Mesenchymal stem cell (in vitro differentiated cells and primary cell): ENCODE measurements around the gene RAB18.

ENCODE experiments used
- DNase-seq: peaks from one replicate; pipeline ENCODE4 v3.0.0-alpha.2; 2013
- H2AFZ ChIP-seq: one replicate; pipeline ENCODE4 v1.6.1; 2013; ENCODE audit warnings: low read depth, mild to moderate bottlenecking, control low read depth, inconsistent platforms, low read length, moderate library complexity
- H2AK5ac ChIP-seq: 2 replicates; pipeline ENCODE4 v1.6.1; 2013; ENCODE audit warnings: low read length, moderate library complexity, mild to moderate bottlenecking, inconsistent platforms; ENCODE audit not compliant: severe bottlenecking
- H2BK120ac ChIP-seq: one replicate; pipeline ENCODE4 v1.6.1; 2013; ENCODE audit warnings: low read depth, mild to moderate bottlenecking, inconsistent platforms, low read length, moderate library complexity
- H2BK12ac ChIP-seq, 2 experiments: one replicate each; pipeline ENCODE4 v1.6.1; 2013; ENCODE audit warnings: inconsistent platforms in 2 of 2, low read length in 2 of 2, mild to moderate bottlenecking in 2 of 2, moderate library complexity in 2 of 2, control low read depth in 1 of 2
- H2BK15ac ChIP-seq: one replicate; pipeline ENCODE4 v1.6.1; 2013; ENCODE audit warnings: mild to moderate bottlenecking, low read depth, inconsistent platforms; ENCODE audit not compliant: poor library complexity, severe bottlenecking
- H2BK5ac ChIP-seq: 2 replicates; pipeline ENCODE4 v1.6.1; 2013; ENCODE audit warnings: low read depth, mild to moderate bottlenecking, low read length, control low read depth, inconsistent platforms; ENCODE audit not compliant: poor library complexity, severe bottlenecking
- H3K14ac ChIP-seq, 2 experiments: one replicate each; pipeline ENCODE4 v1.6.1; 2013; ENCODE audit warnings: inconsistent platforms in 2 of 2, low read length in 2 of 2, control low read depth in 1 of 2, mild to moderate bottlenecking in 1 of 2, moderate library complexity in 1 of 2
- H3K18ac ChIP-seq, 2 experiments: one replicate each; pipeline ENCODE4 v1.6.1; 2013; ENCODE audit warnings: inconsistent platforms in 2 of 2, low read length in 2 of 2, control low read depth in 1 of 2, low read depth in 1 of 2, mild to moderate bottlenecking in 1 of 2
- H3K23ac ChIP-seq, 2 experiments: one replicate each; pipeline ENCODE4 v1.6.1; 2013; ENCODE audit warnings: inconsistent platforms in 2 of 2, low read length in 2 of 2, mild to moderate bottlenecking in 2 of 2, moderate library complexity in 2 of 2, control low read depth in 1 of 2
- H3K27ac ChIP-seq: 2 replicates; pipeline ENCODE4 v1.5.1; 2013; ENCODE audit warnings: mild to moderate bottlenecking, moderate library complexity, low read length, control low read depth, inconsistent platforms; ENCODE audit not compliant: poor library complexity, severe bottlenecking
- H3K27me3 ChIP-seq, 2 experiments: 2 replicates each; pipeline versions ENCODE4 v1.6.1 to v1.7.0; 2013; ENCODE audit warnings: low read length in 2 of 2, mild to moderate bottlenecking in 2 of 2, moderate library complexity in 2 of 2, control low read depth in 1 of 2, inconsistent platforms in 1 of 2; ENCODE audit not compliant: control insufficient read depth in 1 of 2, insufficient read depth in 1 of 2
- H3K36me3 ChIP-seq, 2 experiments: 2 replicates each; pipeline versions ENCODE4 v1.6.1 to v1.7.0; 2013; ENCODE audit warnings: low read length in 2 of 2, control low read depth in 1 of 2, inconsistent platforms in 1 of 2, low read depth in 1 of 2, mild to moderate bottlenecking in 1 of 2; ENCODE audit not compliant: insufficient read depth in 2 of 2, control insufficient read depth in 1 of 2
- H3K4ac ChIP-seq, 2 experiments: one replicate each; pipeline ENCODE4 v1.6.1; 2013; ENCODE audit warnings: inconsistent platforms in 2 of 2, low read length in 2 of 2, mild to moderate bottlenecking in 2 of 2, moderate library complexity in 2 of 2, control low read depth in 1 of 2, low read depth in 1 of 2
- H3K4me1 ChIP-seq: 2 replicates; pipeline ENCODE4 v1.6.1; 2013; ENCODE audit warnings: low read depth, low read length, control low read depth; ENCODE audit not compliant: control insufficient read depth, insufficient read depth
- H3K4me2 ChIP-seq: 2 replicates; pipeline ENCODE4 v1.6.1; 2013; ENCODE audit warnings: low read length, mild to moderate bottlenecking, inconsistent platforms; ENCODE audit not compliant: poor library complexity, severe bottlenecking
- H3K4me3 ChIP-seq, 2 experiments: 2 replicates each; pipeline versions ENCODE4 v1.5.1 to v1.7.0; 2013; ENCODE audit warnings: low read length in 2 of 2, mild to moderate bottlenecking in 2 of 2, control low read depth in 1 of 2, low read depth in 1 of 2; ENCODE audit not compliant: insufficient read depth in 1 of 2
- H3K79me1 ChIP-seq: replicated peaks from 2 replicates; pipeline ENCODE4 v1.6.1; 2013; ENCODE audit warnings: mild to moderate bottlenecking, control low read depth, low read length, inconsistent platforms; ENCODE audit not compliant: poor library complexity, severe bottlenecking
- H3K9ac ChIP-seq: 2 replicates; pipeline ENCODE4 v1.7.0; 2013; ENCODE audit warnings: mild to moderate bottlenecking, low read length, moderate library complexity
- H3K9me3 ChIP-seq: 2 replicates; pipeline ENCODE4 v1.7.0; 2013; ENCODE audit warnings: mild to moderate bottlenecking, low read length; ENCODE audit not compliant: control insufficient read depth
- H4K8ac ChIP-seq: one replicate; pipeline ENCODE4 v1.6.1; 2013; ENCODE audit warnings: inconsistent platforms, mild to moderate bottlenecking, low read length, moderate library complexity
- H4K91ac ChIP-seq: one replicate; pipeline ENCODE4 v1.6.1; 2013; ENCODE audit warnings: mild to moderate bottlenecking, low read length, inconsistent platforms
- WGBS: methylation state at CpG from one replicate; pipeline ENCODE4 v1.1.7; 2013; ENCODE audit warnings: mixed read lengths; 5-methylcytosine and 5-hydroxymethylcytosine counted together

The RAB18 gene

DNA sequence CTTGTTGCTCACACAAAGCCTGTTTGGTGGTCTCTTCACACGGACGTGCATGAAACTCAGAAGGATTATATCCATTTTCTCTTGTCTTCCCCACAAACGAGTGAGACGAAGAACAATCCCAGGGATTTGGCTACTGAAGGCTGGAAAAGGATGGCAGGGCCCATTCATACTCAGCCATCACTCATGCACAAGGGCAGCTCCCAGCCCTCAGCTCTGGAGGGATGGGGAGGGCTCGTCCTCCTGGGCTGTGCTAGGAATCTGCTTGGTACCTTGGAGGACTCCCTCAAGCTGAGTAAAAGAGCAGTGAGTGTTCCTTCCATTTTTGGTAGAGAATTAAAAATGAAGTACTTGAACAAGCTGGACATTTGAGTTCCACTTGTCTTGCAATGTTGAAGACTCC lies 33.2 kb upstream of the RAB18 start:
- Histone ChIP-seq H3K9me3 (no peaks in the 10 kb centered on the region), H4K91ac (no peak overlapping the region), H3K4me2 (no peak overlapping the region), H2BK15ac (no peak overlapping the region), H3K18ac (no peak overlapping the region), H2BK120ac (no peak overlapping the region), H3K9ac (no peak overlapping the region), H3K14ac (no peak overlapping the region), H3K4me1 (no peaks in the 10 kb centered on the region), H2AK5ac (no peak overlapping the region), H2BK5ac (no peak overlapping the region), H3K79me1 (no peaks in the 10 kb centered on the region), H2BK12ac (no peak overlapping the region), H3K36me3 (no peaks in the 10 kb centered on the region), H3K23ac (no peak overlapping the region), H3K4ac (no peak overlapping the region), H4K8ac (no peak overlapping the region), H3K27ac (no peak overlapping the region), H3K27me3 (peaks cover 8 to 11% of the 10 kb centered on the region in 2 experiments), H2AFZ (no peak overlapping the region), H3K4me3 (no peak overlapping the region)
- 60% methylated on average over 5 of the region's 5 CpGs for WGBS
- DNase-seq = no peak

GRCh38 chr10:27474741-27475140 lies 29.4 kb upstream of the RAB18 start:
- Histone ChIP-seq H4K8ac (no peak overlapping the region), H3K18ac (no peak overlapping the region)
- WGBS = 75% methylated on average over 3 of the region's 4 CpGs

DNA sequence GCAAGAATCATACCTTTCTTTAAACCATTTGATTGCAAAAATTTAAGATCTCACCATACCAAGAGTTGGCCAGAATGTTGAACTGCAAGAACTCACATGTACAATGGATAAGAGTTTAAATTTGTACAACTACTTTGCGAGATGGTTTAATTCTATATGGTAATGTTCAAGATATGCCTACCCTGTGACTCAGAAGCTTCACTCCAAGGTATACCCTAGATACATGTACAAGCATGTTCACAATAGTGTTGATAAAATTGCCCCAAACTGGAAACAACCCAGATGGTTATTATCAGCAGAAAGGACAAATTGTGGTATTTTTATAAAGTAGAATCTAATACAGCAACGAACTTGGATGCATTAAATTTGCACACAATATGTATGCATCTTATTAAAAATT lies 25.1 kb upstream of the RAB18 start:
- Histone ChIP-seq H3K4me3 (no peak overlapping the region), H3K4me1 (no peaks in the 10 kb centered on the region), H2AFZ (no peak overlapping the region), H4K8ac (no peak overlapping the region), H2BK120ac (no peak overlapping the region), H2AK5ac (no peak overlapping the region), H3K4ac (no peak overlapping the region), H3K27me3 (no peaks in the 10 kb centered on the region), H3K9ac (no peak overlapping the region), H2BK15ac (no peak overlapping the region), H2BK5ac (no peak overlapping the region), H3K4me2 (no peak overlapping the region), H3K9me3 (no peaks in the 10 kb centered on the region), H3K23ac (no peak overlapping the region), H4K91ac (no peak overlapping the region), H3K27ac (no peak overlapping the region), H3K14ac (no peak overlapping the region), H3K36me3 (no peaks in the 10 kb centered on the region), H2BK12ac (no peak overlapping the region), H3K18ac (no peak overlapping the region), H3K79me1 (no peaks in the 10 kb centered on the region)
- no peak for DNase-seq
- no CpG with 5 or more reads among the region's 2 CpGs for WGBS

More at GRCh38 chr10:27474741-27475140, 29.4 kb upstream of the RAB18 start:
- Histone ChIP-seq H3K36me3 (no peaks in the 10 kb centered on the region), H3K9me3 (no peaks in the 10 kb centered on the region), H2BK5ac (no peak overlapping the region), H2BK12ac (no peak overlapping the region), H3K79me1 (no peaks in the 10 kb centered on the region), H3K4me1 (no peaks in the 10 kb centered on the region), H3K4me2 (no peak overlapping the region), H3K4me3 (no peak overlapping the region), H3K27ac (no peak overlapping the region), H3K4ac (no peak overlapping the region), H4K91ac (no peak overlapping the region), H3K23ac (no peak overlapping the region), H3K14ac (no peak overlapping the region), H3K27me3 (peaks cover 4 to 11% of the 10 kb centered on the region in 2 experiments), H2BK15ac (no peak overlapping the region), H2BK120ac (no peak overlapping the region), H3K9ac (no peak overlapping the region), H2AK5ac (no peak overlapping the region), H2AFZ (no peak overlapping the region)
- DNase-seq = no peak

- Histone ChIP-seq H3K4me1 (no peaks in the 10 kb centered on the region), H3K18ac (no peak overlapping the region), H2BK120ac (no peak overlapping the region), H2BK5ac (no peak overlapping the region), H2AK5ac (no peak overlapping the region), H3K79me1 (no peaks in the 10 kb centered on the region), H3K4me3 (no peak overlapping the region), H3K4ac (no peak overlapping the region), H3K14ac (no peak overlapping the region), H4K91ac (no peak overlapping the region), H3K27me3 (peaks cover 9 to 16% of the 10 kb centered on the region in 2 experiments), H2BK15ac (no peak overlapping the region), H3K23ac (no peak overlapping the region), H2AFZ (no peak overlapping the region), H3K9ac (no peak overlapping the region), H3K27ac (no peak overlapping the region), H2BK12ac (no peak overlapping the region), H3K36me3 (no peaks in the 10 kb centered on the region), H4K8ac (no peak overlapping the region), H3K9me3 (no peaks in the 10 kb centered on the region), H3K4me2 (no peak overlapping the region)
- DNase-seq = no peak
- whole genome bisulfite sequencing = 78% methylated on average over 1 of the region's 1 CpG
Measured at GRCh38 chr10:27481486-27481885, 22.6 kb upstream of the RAB18 start.
